ENCODE data around the gene SULT1C3. TPM values are rescaled to one million over a fixed set of nuclear protein-coding genes. Genes with fewer than 3 reads are reported as not detected.

Gene SULT1C3
- polyA plus RNA-seq (2013, experiment 1 of 2) = not detected
- not detected for polyA plus RNA-seq (2013, experiment 2 of 2)

- Histone ChIP-seq H3K4me2 (ENCODE audit: insufficient read depth, low read length, poor library complexity, severe bottlenecking) (no peak within 1 kb of the TSS), H3K9ac (ENCODE audit: low read depth, low read length, poor library complexity) (no peak within 1 kb of the TSS), H3K9me3 (replicated peaks in 1 of 2; ENCODE audit: control insufficient read depth in 2 of 2, insufficient read depth in 1 of 2, low read depth in 1 of 2, low read length in 2 of 2) (peaks cover 0 to 5% of the 10 kb centered on the region in 2 donors), H3K4ac (ENCODE audit: low read length) (no peak within 1 kb of the TSS), H3K36me3 (replicated peaks in 1 of 2; ENCODE audit: control insufficient read depth in 2 of 2, insufficient read depth in 2 of 2, low read length in 2 of 2) (no peaks in the 10 kb centered on the region), H3K4me3 (ENCODE audit: low read length in 2 of 2) (no peak within 1 kb of the TSS), H3K27me3 (ENCODE audit: control insufficient read depth in 3 of 3, insufficient read depth in 3 of 3, low read depth in 1 of 3, low read length in 3 of 3) (no peaks in the 10 kb centered on the region), H2AFZ (ENCODE audit: low read length) (no peak within 1 kb of the TSS), H3K14ac (ENCODE audit: low read length) (no peak within 1 kb of the TSS), H2BK120ac (ENCODE audit: low read depth, low read length) (no peak within 1 kb of the TSS), H2BK5ac (ENCODE audit: low read length) (no peak within 1 kb of the TSS), H3K4me1 (ENCODE audit: control insufficient read depth in 2 of 2, insufficient read depth in 1 of 2, low read depth in 1 of 2, low read length in 2 of 2) (no peaks in the 10 kb centered on the region), H2BK12ac (ENCODE audit: low read length) (no peak within 1 kb of the TSS), H4K8ac (ENCODE audit: low read depth, low read length) (no peak within 1 kb of the TSS), H3K23ac (ENCODE audit: low read depth, low read length, poor library complexity) (no peak within 1 kb of the TSS), H2BK15ac (ENCODE audit: low read length) (no peak within 1 kb of the TSS), H3K18ac (ENCODE audit: low read length) (no peak within 1 kb of the TSS), H2AK5ac (ENCODE audit: low read depth, low read length) (no peak within 1 kb of the TSS), H3K27ac (replicated peaks; ENCODE audit: low read length) (no peak within 1 kb of the TSS), H3K79me1 (ENCODE audit: low read depth, low read length) (no peaks in the 10 kb centered on the region), H4K91ac (ENCODE audit: low read depth, low read length, poor library complexity) (no peak within 1 kb of the TSS)
- DNase-seq (ENCODE audit: low spot score) = no peak
- no CpG with 5 or more reads among the region's 2 CpGs for WGBS, 2 donors (ENCODE audit: extremely low coverage in 2 of 2, insufficient read length in 2 of 2, insufficient replicate concordance in 1 of 2)
Measured at GRCh38 chr2:108239786-108240185, at the start of gene SULT1C3. TSS of gene SULT1C3 (plus strand) at chr2:108239968. CDS start at chr2:108247195, 7,227 bp downstream.

- Histone ChIP-seq H2BK12ac (ENCODE audit: low read length) (no peak overlapping the region), H3K9me3 (replicated peaks in 1 of 2; ENCODE audit: control insufficient read depth in 2 of 2, insufficient read depth in 1 of 2, low read depth in 1 of 2, low read length in 2 of 2) (no peaks in the 10 kb centered on the region), H3K9ac (ENCODE audit: low read depth, low read length, poor library complexity) (no peak overlapping the region), H3K23ac (ENCODE audit: low read depth, low read length, poor library complexity) (no peak overlapping the region), H3K4me3 (ENCODE audit: low read length in 2 of 2) (no peak overlapping the region), H2BK5ac (ENCODE audit: low read length) (no peak overlapping the region), H3K36me3 (replicated peaks in 1 of 2; ENCODE audit: control insufficient read depth in 2 of 2, insufficient read depth in 2 of 2, low read length in 2 of 2) (no peaks in the 10 kb centered on the region), H3K27me3 (ENCODE audit: control insufficient read depth in 3 of 3, insufficient read depth in 3 of 3, low read depth in 1 of 3, low read length in 3 of 3) (no peaks in the 10 kb centered on the region), H3K27ac (replicated peaks; ENCODE audit: low read length) (no peak overlapping the region), H3K14ac (ENCODE audit: low read length) (no peak overlapping the region), H3K4me1 (ENCODE audit: control insufficient read depth in 2 of 2, insufficient read depth in 1 of 2, low read depth in 1 of 2, low read length in 2 of 2) (no peaks in the 10 kb centered on the region), H3K4ac (ENCODE audit: low read length) (no peak overlapping the region), H2AFZ (ENCODE audit: low read length) (no peak overlapping the region), H4K8ac (ENCODE audit: low read depth, low read length) (no peak overlapping the region), H2AK5ac (ENCODE audit: low read depth, low read length) (no peak overlapping the region), H3K79me1 (ENCODE audit: low read depth, low read length) (no peaks in the 10 kb centered on the region), H3K4me2 (ENCODE audit: insufficient read depth, low read length, poor library complexity, severe bottlenecking) (no peak overlapping the region), H3K18ac (ENCODE audit: low read length) (no peak overlapping the region), H4K91ac (ENCODE audit: low read depth, low read length, poor library complexity) (no peak overlapping the region), H2BK120ac (ENCODE audit: low read depth, low read length) (no peak overlapping the region), H2BK15ac (ENCODE audit: low read length) (no peak overlapping the region)
- WGBS, 2 donors (ENCODE audit: extremely low coverage in 2 of 2, insufficient read length in 2 of 2, insufficient replicate concordance in 1 of 2) = no CpG with 5 or more reads among the region's 3 CpGs
- DNase-seq (ENCODE audit: low spot score) = no peak
Measured at GRCh38 chr2:108193251-108193650, 46.5 kb upstream of the SULT1C3 start.

GRCh38 chr2:108194409-108195132 lies 45.2 kb upstream of the SULT1C3 start:
- no CpG with 5 or more reads among the region's 7 CpGs for WGBS, 2 donors (ENCODE audit: extremely low coverage in 2 of 2, insufficient read length in 2 of 2, insufficient replicate concordance in 1 of 2)
- no peaks in the 10 kb centered on the region for H3K27me3 ChIP-seq (ENCODE audit: control insufficient read depth in 3 of 3, insufficient read depth in 3 of 3, low read depth in 1 of 3, low read length in 3 of 3)
- H3K27ac ChIP-seq (replicated peaks; ENCODE audit: low read length) = no peak overlapping the region
- no peak overlapping the region for H2BK12ac ChIP-seq (ENCODE audit: low read length)
- H3K4ac ChIP-seq (ENCODE audit: low read length) = no peak overlapping the region
- no peak overlapping the region for H3K14ac ChIP-seq (ENCODE audit: low read length)
- no peak overlapping the region for H2BK15ac ChIP-seq (ENCODE audit: low read length)
- H4K91ac ChIP-seq (ENCODE audit: low read depth, low read length, poor library complexity) = no peak overlapping the region
- no peaks in the 10 kb centered on the region for H3K36me3 ChIP-seq (replicated peaks in 1 of 2; ENCODE audit: control insufficient read depth in 2 of 2, insufficient read depth in 2 of 2, low read length in 2 of 2)
- no peak overlapping the region for H3K4me3 ChIP-seq (ENCODE audit: low read length in 2 of 2)
- no peak overlapping the region for H3K9ac ChIP-seq (ENCODE audit: low read depth, low read length, poor library complexity)
- H4K8ac ChIP-seq (ENCODE audit: low read depth, low read length) = no peak overlapping the region
- no peak overlapping the region for H3K18ac ChIP-seq (ENCODE audit: low read length)
- no peak overlapping the region for H3K23ac ChIP-seq (ENCODE audit: low read depth, low read length, poor library complexity)
- no peaks in the 10 kb centered on the region for H3K4me1 ChIP-seq (ENCODE audit: control insufficient read depth in 2 of 2, insufficient read depth in 1 of 2, low read depth in 1 of 2, low read length in 2 of 2)
- H3K79me1 ChIP-seq (ENCODE audit: low read depth, low read length) = no peaks in the 10 kb centered on the region
- DNase-seq (ENCODE audit: low spot score) = no peak
- H2AFZ ChIP-seq (ENCODE audit: low read length) = no peak overlapping the region
- H2BK120ac ChIP-seq (ENCODE audit: low read depth, low read length) = no peak overlapping the region
- no peak overlapping the region for H2BK5ac ChIP-seq (ENCODE audit: low read length)
- H2AK5ac ChIP-seq (ENCODE audit: low read depth, low read length) = no peak overlapping the region
- no peak overlapping the region for H3K4me2 ChIP-seq (ENCODE audit: insufficient read depth, low read length, poor library complexity, severe bottlenecking)
- no peaks in the 10 kb centered on the region for H3K9me3 ChIP-seq (replicated peaks in 1 of 2; ENCODE audit: control insufficient read depth in 2 of 2, insufficient read depth in 1 of 2, low read depth in 1 of 2, low read length in 2 of 2)

- Histone ChIP-seq H2BK15ac (ENCODE audit: low read length) (no peak overlapping the region), H2AFZ (ENCODE audit: low read length) (no peak overlapping the region), H3K4me2 (ENCODE audit: insufficient read depth, low read length, poor library complexity, severe bottlenecking) (no peak overlapping the region), H4K8ac (ENCODE audit: low read depth, low read length) (no peak overlapping the region), H2AK5ac (ENCODE audit: low read depth, low read length) (no peak overlapping the region), H4K91ac (ENCODE audit: low read depth, low read length, poor library complexity) (no peak overlapping the region), H3K4me3 (ENCODE audit: low read length in 2 of 2) (no peak overlapping the region), H2BK12ac (ENCODE audit: low read length) (no peak overlapping the region), H3K79me1 (ENCODE audit: low read depth, low read length) (no peaks in the 10 kb centered on the region), H3K9me3 (replicated peaks in 1 of 2; ENCODE audit: control insufficient read depth in 2 of 2, insufficient read depth in 1 of 2, low read depth in 1 of 2, low read length in 2 of 2) (no peaks in the 10 kb centered on the region), H3K36me3 (replicated peaks in 1 of 2; ENCODE audit: control insufficient read depth in 2 of 2, insufficient read depth in 2 of 2, low read length in 2 of 2) (no peaks in the 10 kb centered on the region), H3K23ac (ENCODE audit: low read depth, low read length, poor library complexity) (no peak overlapping the region), H2BK5ac (ENCODE audit: low read length) (no peak overlapping the region), H3K18ac (ENCODE audit: low read length) (no peak overlapping the region), H3K14ac (ENCODE audit: low read length) (no peak overlapping the region), H3K27me3 (ENCODE audit: control insufficient read depth in 3 of 3, insufficient read depth in 3 of 3, low read depth in 1 of 3, low read length in 3 of 3) (no peaks in the 10 kb centered on the region), H3K4ac (ENCODE audit: low read length) (no peak overlapping the region), H2BK120ac (ENCODE audit: low read depth, low read length) (no peak overlapping the region), H3K27ac (replicated peaks; ENCODE audit: low read length) (no peak overlapping the region), H3K4me1 (ENCODE audit: control insufficient read depth in 2 of 2, insufficient read depth in 1 of 2, low read depth in 1 of 2, low read length in 2 of 2) (no peaks in the 10 kb centered on the region), H3K9ac (ENCODE audit: low read depth, low read length, poor library complexity) (no peak overlapping the region)
- DNase-seq (ENCODE audit: low spot score) = no peak
Measured at GRCh38 chr2:108195133-108195439, 44.7 kb upstream of the SULT1C3 start.

Data from neuronal stem cell (in vitro differentiated cells).